Fibroblast of lung (primary cell): ENCODE data around the gene EPHB2. TPM values are rescaled to one million over a fixed set of nuclear protein-coding genes. Genes with fewer than 3 reads are reported as not detected.

Experiments
- DNase-seq, 2 donors: peaks; one replicate each; pipeline versions ENCODE4 v3.0.0 to v3.0.0-alpha.2; 2010; ENCODE audit warnings: low read depth in 2 of 2
- H2AFZ ChIP-seq: 2 replicates; pipeline ENCODE4 v1.5.1; 2012; ENCODE audit warnings: low read length, control low read depth, inconsistent platforms
- H3K27ac ChIP-seq: 2 replicates; pipeline ENCODE4 v1.5.1; 2011; ENCODE audit warnings: low read length, control low read depth; ENCODE audit not compliant: insufficient read depth
- H3K27me3 ChIP-seq: 2 replicates; pipeline ENCODE4 v1.5.1; 2011; ENCODE audit warnings: mild to moderate bottlenecking, low read length; ENCODE audit not compliant: control insufficient read depth, insufficient read depth
- H3K36me3 ChIP-seq: 2 replicates; pipeline ENCODE4 v1.5.1; 2011; ENCODE audit warnings: low read length; ENCODE audit not compliant: control insufficient read depth, insufficient read depth
- H3K4me1 ChIP-seq: 2 replicates; pipeline ENCODE4 v1.5.1; 2011; ENCODE audit warnings: low read length; ENCODE audit not compliant: control insufficient read depth, insufficient read depth; ENCODE audit errors: extremely low read depth
- H3K4me2 ChIP-seq: 2 replicates; pipeline ENCODE4 v1.5.1; 2011; ENCODE audit warnings: low read length, control low read depth; ENCODE audit not compliant: insufficient read depth; ENCODE audit errors: extremely low read depth
- H3K4me3 ChIP-seq, 4 experiments: fragments of 200-600 bp in 1 of 4; sonication (generic) in 1 of 4; replicated peaks in 1 of 4; 2 replicates each; pipeline ENCODE4 v1.5.1; 2011 to 2016; ENCODE audit warnings: low read length in 4 of 4, low read depth in 3 of 4, mild to moderate bottlenecking in 3 of 4, control low read depth in 2 of 4, inconsistent platforms in 1 of 4, mixed read lengths in 1 of 4; ENCODE audit not compliant: insufficient read depth in 1 of 4; ENCODE audit errors: control extremely low read depth in 1 of 4
- H3K79me2 ChIP-seq: 2 replicates; pipeline ENCODE4 v1.5.1; 2012; ENCODE audit warnings: mild to moderate bottlenecking, low read length, inconsistent platforms; ENCODE audit not compliant: control insufficient read depth, insufficient read depth
- H3K9ac ChIP-seq: 2 replicates; pipeline ENCODE4 v1.5.1; 2011; ENCODE audit warnings: mild to moderate bottlenecking, low read length, control low read depth; ENCODE audit not compliant: insufficient read depth
- H3K9me3 ChIP-seq: 2 replicates; pipeline ENCODE4 v1.5.1; 2012; ENCODE audit warnings: low read depth, low read length; ENCODE audit not compliant: control insufficient read depth, insufficient read depth
- H4K20me1 ChIP-seq: 2 replicates; pipeline ENCODE4 v1.5.1; 2011; ENCODE audit warnings: low read length; ENCODE audit not compliant: control insufficient read depth, insufficient read depth; ENCODE audit errors: extremely low read depth
- CTCF ChIP-seq, 2 donors: IDR thresholded peaks in 1 of 2; conservative IDR thresholded peaks in 1 of 2; 1 replicate in 1 of 2; 2 replicates in 1 of 2; pipeline ENCODE4 v1.5.1; 2011 to 2012; ENCODE audit warnings: low read length in 2 of 2, control low read depth in 1 of 2, inconsistent platforms in 1 of 2, low read depth in 1 of 2, mild to moderate bottlenecking in 1 of 2
- EZH2 ChIP-seq: IDR thresholded peaks from 2 replicates; pipeline ENCODE4 v1.5.1; 2012; ENCODE audit warnings: low read length, control low read depth, mild to moderate bottlenecking; ENCODE audit errors: missing control alignments
- polyA plus RNA-seq, 2 donors: library from polyadenylated mRNA; depleted of rRNA in 1 of 2; stranded (reverse) in 1 of 2; unstranded in 1 of 2; fragments of >200 nt; gene quantifications; 2 replicates each; pipeline ENCODE4 v1.2.1, GENCODE V29; 2011 to 2012; ENCODE audit warnings: missing spikeins in 1 of 2
- total RNA-seq: library from RNA; depleted of rRNA; stranded (reverse); fragments of >200 nt; gene quantifications from 2 replicates; pipeline ENCODE4 v1.2.1, GENCODE V29; 2014

EPHB2 gene
- total and polyA plus RNA-seq, 2 donors (not counting 1 experiment from before 2014, with no cell fraction given), result 4.1 to 11.2 TPM

- no peak overlapping the region for H3K9ac ChIP-seq
Observed at GRCh38 chr1:22818061-22818770, 107.6 kb downstream of the EPHB2 start.

GRCh38 chr1:22819361-22819760, 108.7 kb downstream of the EPHB2 start:
- Histone ChIP-seq H3K36me3 (no peaks in the 10 kb centered on the region), H3K4me3 (no peak overlapping the region), H2AFZ (no peak overlapping the region), H3K79me2 (no peaks in the 10 kb centered on the region), H3K9me3 (no peaks in the 10 kb centered on the region), H3K4me2 (no peak overlapping the region), H3K27me3 (no peaks in the 10 kb centered on the region), H4K20me1 (no peaks in the 10 kb centered on the region), H3K27ac (no peak overlapping the region), H3K9ac (no peak overlapping the region), H3K4me1 (no peaks in the 10 kb centered on the region)
- no peak for TF ChIP-seq EZH2
- no peak for DNase-seq

More at GRCh38 chr1:22818061-22818770, 107.6 kb downstream of the EPHB2 start:
- no peaks in the 10 kb centered on the region for H3K27me3 ChIP-seq
- TF ChIP-seq CTCF (conservative IDR thresholded peaks at IDR 0.05 in 1 of 2, IDR thresholded peaks at IDR 0.05 in 1 of 2; ENCODE audit: low read depth in 1 of 2, low read length in 2 of 2) (no peak), EZH2 (no peak)
- DNase-seq, result no peak
- H3K4me1 ChIP-seq, result no peaks in the 10 kb centered on the region
- no peaks in the 10 kb centered on the region for H3K79me2 ChIP-seq
- H3K9me3 ChIP-seq, result no peaks in the 10 kb centered on the region
- H3K36me3 ChIP-seq, result no peaks in the 10 kb centered on the region
- H3K4me2 ChIP-seq, result no peak overlapping the region
- H4K20me1 ChIP-seq, result no peaks in the 10 kb centered on the region
- H3K4me3 ChIP-seq, result no peak overlapping the region
- no peak overlapping the region for H2AFZ ChIP-seq
- no peak overlapping the region for H3K27ac ChIP-seq

- H3K79me2 ChIP-seq, result no peaks in the 10 kb centered on the region
- no peak overlapping the region for H3K4me2 ChIP-seq
- no peaks in the 10 kb centered on the region for H3K36me3 ChIP-seq
- H3K27ac ChIP-seq, result no peak overlapping the region
- no peak overlapping the region for H3K4me3 ChIP-seq
- no peaks in the 10 kb centered on the region for H3K4me1 ChIP-seq
- no peak for TF ChIP-seq CTCF (conservative IDR thresholded peaks at IDR 0.05 in 1 of 2, IDR thresholded peaks at IDR 0.05 in 1 of 2; ENCODE audit: low read depth in 1 of 2, low read length in 2 of 2)
- TF ChIP-seq EZH2, result no peak
- no peaks in the 10 kb centered on the region for H4K20me1 ChIP-seq
- H3K9ac ChIP-seq, result no peak overlapping the region
- no peak for DNase-seq
- H3K9me3 ChIP-seq, result no peaks in the 10 kb centered on the region
- H2AFZ ChIP-seq, result no peak overlapping the region
- no peaks in the 10 kb centered on the region for H3K27me3 ChIP-seq
Observed at GRCh38 chr1:22821027-22821426, 110.4 kb downstream of the EPHB2 start.
